Esophagus muscularis mucosa (tissue), 4 donors: ENCODE data around the gene SHROOM2.

Experiments
- EP300 ChIP-seq: sonication (generic); formaldehyde crosslinking; IDR thresholded peaks from one replicate; pipeline ENCODE4 v1.6.1; 2017; ENCODE audit warnings: antibody characterized with exemption
- POLR2A ChIP-seq: fragments of 450-650 bp; IDR thresholded peaks from one replicate; pipeline ENCODE4 v1.6.1; 2017; ENCODE audit warnings: antibody characterized with exemption, moderate library complexity, mild to moderate bottlenecking, low read depth
- POLR2AphosphoS5 ChIP-seq, 2 donors: sonication (generic); formaldehyde crosslinking; IDR thresholded peaks; one replicate each; pipeline ENCODE4 v1.6.1; 2017; ENCODE audit warnings: antibody characterized with exemption in 2 of 2
- TF ChIP-seq, protein P1 (sequence below), 3 experiments: fragments of 200-600 bp in 2 of 3; fragments of 450-650 bp in 1 of 3; sonication (generic) in 2 of 3; IDR thresholded peaks; one replicate each; pipeline ENCODE4 v1.5.1; 2017 to 2019; ENCODE audit warnings: antibody characterized with exemption in 3 of 3, mild to moderate bottlenecking in 2 of 3, moderate library complexity in 1 of 3

DNA sequence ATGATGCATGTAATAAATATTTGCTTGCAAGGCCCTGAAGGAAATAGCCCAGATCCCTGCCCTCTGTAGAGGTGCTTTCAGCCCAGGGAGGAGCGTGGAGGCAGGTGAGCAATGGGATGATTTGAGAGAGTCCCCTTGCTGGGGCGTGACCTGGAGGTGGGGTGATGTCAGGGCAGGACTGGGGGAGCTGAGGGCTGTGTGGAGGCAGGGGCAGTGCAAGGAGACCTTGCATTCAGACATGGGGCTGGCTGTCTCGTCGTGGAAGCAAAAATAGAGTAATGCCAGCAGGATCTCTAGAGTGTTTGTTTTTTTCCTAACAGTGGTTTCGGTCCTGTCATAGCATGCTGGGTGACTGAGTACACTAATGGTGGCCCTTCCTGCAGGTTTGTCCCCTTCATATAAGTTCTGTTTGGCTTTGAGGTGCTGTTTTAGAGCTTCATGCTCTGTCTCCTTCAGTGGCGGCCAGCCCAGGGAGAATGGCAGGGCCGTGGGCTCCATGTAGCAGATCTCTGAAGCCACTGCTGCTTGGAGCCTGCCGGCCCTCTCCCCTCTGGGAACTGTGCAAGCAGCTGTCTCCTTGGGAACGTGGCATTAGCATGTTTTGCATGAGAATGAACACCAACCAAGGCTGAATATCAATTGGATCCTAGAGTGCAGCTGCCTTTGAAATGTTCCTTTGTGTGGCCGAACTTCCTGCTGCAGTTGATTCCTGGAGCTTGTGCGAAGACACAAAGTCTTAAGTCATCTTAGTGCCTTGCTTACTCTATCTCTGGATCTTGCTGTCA lies 141.7 kb downstream of the SHROOM2 start:
- TF ChIP-seq POLR2A (no peak), EP300 (no peak), POLR2AphosphoS5 (IDR thresholded peaks at IDR 0.05) (no peak)
- TF ChIP-seq, protein P1, sequence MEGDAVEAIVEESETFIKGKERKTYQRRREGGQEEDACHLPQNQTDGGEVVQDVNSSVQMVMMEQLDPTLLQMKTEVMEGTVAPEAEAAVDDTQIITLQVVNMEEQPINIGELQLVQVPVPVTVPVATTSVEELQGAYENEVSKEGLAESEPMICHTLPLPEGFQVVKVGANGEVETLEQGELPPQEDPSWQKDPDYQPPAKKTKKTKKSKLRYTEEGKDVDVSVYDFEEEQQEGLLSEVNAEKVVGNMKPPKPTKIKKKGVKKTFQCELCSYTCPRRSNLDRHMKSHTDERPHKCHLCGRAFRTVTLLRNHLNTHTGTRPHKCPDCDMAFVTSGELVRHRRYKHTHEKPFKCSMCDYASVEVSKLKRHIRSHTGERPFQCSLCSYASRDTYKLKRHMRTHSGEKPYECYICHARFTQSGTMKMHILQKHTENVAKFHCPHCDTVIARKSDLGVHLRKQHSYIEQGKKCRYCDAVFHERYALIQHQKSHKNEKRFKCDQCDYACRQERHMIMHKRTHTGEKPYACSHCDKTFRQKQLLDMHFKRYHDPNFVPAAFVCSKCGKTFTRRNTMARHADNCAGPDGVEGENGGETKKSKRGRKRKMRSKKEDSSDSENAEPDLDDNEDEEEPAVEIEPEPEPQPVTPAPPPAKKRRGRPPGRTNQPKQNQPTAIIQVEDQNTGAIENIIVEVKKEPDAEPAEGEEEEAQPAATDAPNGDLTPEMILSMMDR (IDR thresholded peaks at IDR 0.05) = no peak
